HG03432 (cell line): ENCODE results near the gene CA10.
A peak's percentile ranks its signal among the peaks of the same experiment; 100 is the strongest.

Experiments used
- ATAC-seq: cut with Tn5 transposase; IDR thresholded peaks from one replicate; pipeline ENCODE4 v1.9.1; 2021; ENCODE audit warnings: mild to moderate bottlenecking, moderate library complexity; ENCODE audit not compliant: unreplicated experiment

The CA10 gene

DNA sequence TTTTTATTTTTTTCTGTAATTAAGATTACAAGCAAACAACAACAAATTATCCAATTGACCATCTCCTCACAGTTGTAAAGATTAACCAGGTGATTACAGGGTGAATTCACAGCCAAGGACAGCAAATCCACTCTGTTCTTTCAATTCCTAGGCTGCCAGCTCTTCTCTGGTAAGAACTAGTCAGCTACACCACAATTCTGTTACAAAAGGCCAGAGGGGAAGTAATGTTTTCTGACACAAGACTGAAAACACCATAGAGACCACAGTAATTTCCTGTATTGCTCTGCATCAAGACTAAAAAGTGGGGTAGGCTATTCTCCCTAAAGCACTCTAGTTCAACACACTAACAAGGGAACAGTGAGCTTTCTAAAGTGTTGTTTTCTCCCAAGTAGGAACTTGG is 10.6 kb downstream of the CA10 start:
- ATAC-seq = peak; percentile 78

DNA sequence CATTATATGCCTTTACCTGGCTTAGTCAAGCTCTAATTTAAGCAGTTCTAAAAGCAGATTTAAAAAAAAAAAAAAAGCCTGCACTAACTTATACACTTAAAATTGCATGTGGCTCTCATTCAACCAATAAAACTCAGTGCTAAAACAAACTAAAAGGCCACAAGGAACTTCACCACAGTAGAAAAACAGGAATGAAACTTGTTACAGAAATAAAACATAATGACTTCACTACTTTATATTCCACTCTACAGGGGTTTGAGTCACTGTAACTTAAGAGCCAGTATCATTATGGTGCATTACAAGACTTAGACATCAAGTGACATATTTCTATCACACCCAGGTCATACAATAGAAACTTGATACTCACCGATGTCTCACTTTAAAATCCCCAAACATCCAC is 11.1 kb downstream of the CA10 start:
- ATAC-seq = peak; percentile 67

- no peak for ATAC-seq
Observed at GRCh38 chr17:52145476-52145875, 13.0 kb downstream of the CA10 start.

- no peak for ATAC-seq
Observed at GRCh38 chr17:52143542-52143941, 15.0 kb downstream of the CA10 start.

- no peak for ATAC-seq
Observed at GRCh38 chr17:52140601-52141000, 17.9 kb downstream of the CA10 start.

GRCh38 chr17:52138752-52139151 is 19.8 kb downstream of the CA10 start:
- no peak for ATAC-seq

GRCh38 chr17:52138350-52138749 is 20.2 kb downstream of the CA10 start:
- ATAC-seq = no peak

GRCh38 chr17:52136166-52136565 is 22.3 kb downstream of the CA10 start:
- no peak for ATAC-seq

DNA sequence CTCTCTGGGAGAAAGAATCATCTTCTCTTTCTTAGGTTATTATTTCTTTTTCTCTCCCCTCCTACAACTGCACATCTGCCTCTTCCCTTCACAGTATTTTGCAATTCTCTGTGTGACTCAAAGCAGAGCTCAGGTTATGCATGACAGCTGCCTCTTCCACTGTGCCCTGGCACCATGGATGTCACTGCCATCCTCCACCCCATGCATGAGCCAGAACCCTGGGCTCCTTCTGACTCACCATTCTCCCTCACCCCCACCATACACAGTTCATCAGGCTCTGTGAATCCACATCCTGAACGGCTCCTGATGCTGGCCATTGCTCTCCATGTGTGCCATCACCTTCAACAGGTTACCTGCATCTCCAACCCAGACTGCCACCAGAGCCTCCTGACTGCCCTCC is 23.9 kb downstream of the CA10 start:
- ATAC-seq = no peak

DNA sequence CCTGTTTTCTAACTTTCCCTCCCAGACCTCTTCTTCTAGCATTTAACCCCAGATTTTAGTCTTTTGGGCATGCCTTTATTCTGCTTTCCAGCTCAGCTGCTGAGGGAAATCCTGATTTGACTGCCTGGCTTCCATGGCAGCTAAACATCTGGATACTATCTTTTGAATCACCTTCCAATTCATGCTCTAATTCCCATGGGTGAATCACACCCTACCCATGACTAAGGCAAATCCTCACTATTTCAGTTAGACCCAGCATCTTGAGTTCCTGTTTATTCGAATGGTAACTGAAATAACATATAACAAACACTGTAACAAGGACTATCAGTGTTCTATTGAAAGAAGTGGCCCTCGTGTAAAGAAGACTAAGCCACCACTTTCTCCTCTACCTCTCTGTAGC is 29.8 kb downstream of the CA10 start:
- no peak for ATAC-seq

GRCh38 chr17:52124993-52125392 is 33.5 kb downstream of the CA10 start:
- ATAC-seq = no peak

GRCh38 chr17:52124561-52124960 is 34.0 kb downstream of the CA10 start:
- ATAC-seq = no peak

DNA sequence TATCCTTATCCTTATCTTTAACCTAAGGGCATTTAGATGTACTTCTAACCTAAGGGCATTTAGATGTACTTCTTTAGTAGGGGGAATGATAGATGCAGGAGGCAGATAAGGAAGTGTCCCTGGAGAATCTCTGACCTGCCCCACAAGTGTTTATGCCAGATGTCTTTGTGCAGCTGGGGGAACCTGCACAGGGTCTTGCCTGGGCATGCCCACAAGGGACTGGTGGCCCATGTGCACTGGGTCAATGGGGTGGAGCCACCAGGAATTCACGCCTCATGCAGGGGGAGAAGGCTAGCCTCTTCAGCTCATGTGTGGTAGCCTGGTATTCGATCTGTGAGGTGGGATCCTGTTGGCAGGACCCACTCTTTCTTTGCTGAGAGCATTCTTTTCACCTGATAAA is 38.0 kb downstream of the CA10 start:
- ATAC-seq = no peak

DNA sequence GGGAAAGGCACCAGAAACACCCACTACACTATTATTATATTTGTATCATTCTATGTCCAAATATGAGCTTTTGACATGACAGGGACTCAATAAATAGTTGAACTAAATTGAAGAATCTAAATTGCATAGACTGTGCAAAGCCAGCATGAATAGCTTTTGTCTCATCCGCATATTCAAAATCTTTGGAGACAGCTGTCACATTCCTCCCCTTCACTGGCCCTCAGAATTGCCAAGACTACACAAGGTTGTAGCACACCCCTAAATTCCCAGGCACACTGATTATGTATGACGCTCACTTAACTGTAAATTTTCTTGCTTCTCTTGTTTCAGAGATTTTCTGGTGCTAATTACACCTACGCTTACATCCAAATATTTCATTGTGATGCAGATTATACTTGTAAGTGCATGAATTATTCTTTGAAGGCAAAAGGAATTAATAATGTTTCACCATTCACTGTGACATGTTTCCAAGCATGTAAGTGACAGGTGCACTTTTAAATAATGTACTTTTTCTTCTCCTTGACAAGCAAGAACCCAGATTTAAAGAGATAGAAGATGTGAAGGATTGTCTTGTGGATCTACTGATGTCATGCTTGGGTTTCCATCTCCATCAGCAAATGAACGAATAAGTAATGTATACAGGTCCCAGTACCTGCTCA is 47.5 kb downstream of the CA10 start:
- ATAC-seq = no peak

GRCh38 chr17:52106638-52107261 is 51.8 kb downstream of the CA10 start:
- ATAC-seq = no peak

DNA sequence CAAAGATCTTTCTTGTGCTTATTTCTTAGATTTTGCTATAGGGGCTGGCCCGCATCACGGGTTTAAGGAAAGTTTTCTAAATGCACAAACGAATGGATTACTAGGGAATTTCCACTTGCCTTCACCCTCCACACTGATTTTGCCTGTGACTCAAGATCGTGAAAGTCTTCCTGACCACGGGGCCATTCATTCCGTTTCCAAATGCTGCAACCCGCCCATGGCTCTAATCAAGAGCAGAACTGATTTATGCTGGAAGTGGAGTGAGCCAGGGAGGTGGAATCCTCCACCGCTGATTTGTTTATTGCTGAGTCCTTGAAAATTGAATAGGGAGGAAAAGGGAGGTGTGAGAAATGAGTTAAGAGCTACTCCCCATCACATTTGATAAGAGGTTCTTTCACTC is 52.4 kb downstream of the CA10 start:
- no peak for ATAC-seq

DNA sequence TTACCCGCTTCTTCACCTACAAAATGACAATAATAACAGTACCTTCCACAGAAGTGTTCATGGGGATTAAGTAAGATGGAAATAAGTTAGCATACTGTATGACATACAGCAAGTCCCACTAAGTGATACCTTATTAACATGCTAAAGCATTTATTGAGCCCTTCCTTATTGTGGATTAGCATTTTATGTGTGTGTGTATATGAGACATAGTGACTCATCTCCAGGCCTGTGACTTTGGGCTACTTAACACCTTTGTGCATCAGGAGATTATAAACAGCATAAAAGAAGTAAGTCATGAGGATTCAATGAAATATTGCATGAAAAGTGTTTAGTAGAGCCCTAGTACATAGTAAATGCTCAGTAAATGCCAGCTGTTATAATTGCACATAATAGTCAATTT is 52.9 kb downstream of the CA10 start:
- ATAC-seq = no peak

- ATAC-seq = no peak
Observed at GRCh38 chr17:52096056-52096455, 62.5 kb downstream of the CA10 start.

GRCh38 chr17:52084176-52084575 is 74.3 kb downstream of the CA10 start:
- no peak for ATAC-seq

GRCh38 chr17:52079496-52079895 is 79.0 kb downstream of the CA10 start:
- ATAC-seq = no peak

GRCh38 chr17:52071712-52072111 is 86.8 kb downstream of the CA10 start:
- no peak for ATAC-seq

DNA sequence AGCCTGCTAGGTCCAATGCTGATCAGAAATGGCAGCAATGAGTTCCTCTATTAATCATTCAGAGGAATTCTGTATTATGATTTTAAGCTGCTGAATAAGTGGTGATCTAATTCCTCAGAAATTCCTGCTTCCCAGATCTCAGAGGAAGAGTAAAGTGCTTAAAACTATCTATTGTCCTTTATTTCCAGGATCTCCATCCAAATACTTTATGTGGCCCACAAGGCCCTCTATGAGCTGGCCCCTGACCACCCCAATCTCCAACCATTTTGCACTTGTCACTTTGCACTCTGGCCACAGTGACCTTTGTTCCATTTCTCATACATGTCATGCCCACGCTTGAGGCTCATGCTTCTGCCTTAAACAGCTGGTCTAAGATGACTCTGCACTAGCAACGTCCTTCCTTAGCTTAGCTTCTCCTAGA is 93.7 kb downstream of the CA10 start:
- no peak for ATAC-seq

- ATAC-seq = no peak
Observed at GRCh38 chr17:52049496-52049895, 109.0 kb downstream of the CA10 start.
